GM18499 (cell line): Measurements from ENCODE around the gene POLD1.

Source experiments
- ATAC-seq: cut with Tn5 transposase; IDR thresholded peaks from one replicate; pipeline ENCODE4 v1.9.1; 2021; ENCODE audit warnings: moderate number of reproducible peaks; ENCODE audit not compliant: insufficient read depth, unreplicated experiment

The POLD1 gene

DNA sequence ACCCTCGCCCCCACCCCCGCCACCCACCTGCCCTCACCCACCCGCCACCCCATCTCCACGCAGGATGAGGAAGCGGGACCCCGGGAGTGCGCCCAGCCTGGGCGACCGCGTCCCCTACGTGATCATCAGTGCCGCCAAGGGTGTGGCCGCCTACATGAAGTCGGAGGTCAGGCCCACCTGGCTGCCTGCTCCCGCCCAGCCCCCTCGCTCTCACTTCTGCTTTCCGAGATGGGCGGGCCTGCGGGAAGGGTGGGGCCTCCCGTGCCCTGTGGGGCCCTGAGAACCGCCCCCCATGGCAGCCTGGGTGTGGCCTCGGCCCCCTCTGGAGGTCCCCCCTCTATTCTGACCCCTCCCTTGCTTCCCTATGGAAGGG, 31.5 kb downstream of the POLD1 start:
- ATAC-seq: no peak

GRCh38 chr19:50416034-50416977, 32.2 kb downstream of the POLD1 start:
- ATAC-seq: no peak

- ATAC-seq: no peak
Measured at GRCh38 chr19:50417111-50418081, 33.2 kb downstream of the POLD1 start.

DNA sequence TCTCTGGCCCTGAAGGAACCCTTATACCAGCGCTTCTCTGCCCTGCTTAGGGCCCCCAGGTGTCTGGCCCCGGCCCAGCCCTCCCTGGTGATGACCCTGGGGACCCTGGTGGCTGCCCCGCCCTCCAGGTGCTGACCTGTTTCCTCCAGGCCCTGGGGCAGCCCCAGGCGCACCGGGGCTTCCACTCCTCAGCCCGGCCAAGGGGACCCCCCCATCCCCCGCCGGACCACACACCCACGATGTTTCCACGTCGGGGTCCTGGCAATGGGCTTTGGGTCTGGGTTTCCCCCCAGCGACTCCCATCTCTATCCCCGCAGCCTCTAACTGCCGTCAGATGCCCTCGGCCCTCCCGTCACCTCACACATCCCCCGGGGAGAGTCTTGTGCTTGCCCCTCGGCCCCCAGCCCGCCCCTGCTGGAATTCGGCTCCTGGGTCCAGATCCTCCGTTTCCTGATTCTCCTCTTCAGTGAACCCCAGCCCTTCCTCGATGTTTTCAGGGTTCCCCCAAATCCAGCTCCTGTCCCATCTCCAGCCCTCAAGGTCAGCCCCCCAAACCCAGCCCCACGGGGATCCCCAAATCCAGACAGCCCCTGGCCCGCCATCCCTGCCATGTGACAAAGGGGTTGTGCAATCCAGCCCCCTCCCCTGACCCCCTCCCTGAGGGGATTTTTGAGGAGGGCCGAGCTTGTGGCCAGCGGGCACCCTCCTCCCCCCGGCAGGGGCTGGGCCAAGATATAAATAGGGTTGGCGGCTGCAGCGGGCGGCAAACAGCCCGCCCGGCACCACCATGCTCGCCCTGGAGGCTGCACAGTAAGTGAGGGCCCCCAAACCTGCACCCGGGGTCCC, 34.3 kb downstream of the POLD1 start, which contains the start of gene SPIB:
SPIB (plus strand) TSS at position 763 of the 846 bp plus-strand sequence; CDS start at position 788, 25 bp downstream.
- no peak for ATAC-seq

- no peak for ATAC-seq
Measured at GRCh38 chr19:50419022-50419579, 35.0 kb downstream of the POLD1 start.

- no peak for ATAC-seq
Measured at GRCh38 chr19:50419580-50420035, 35.5 kb downstream of the POLD1 start.

DNA sequence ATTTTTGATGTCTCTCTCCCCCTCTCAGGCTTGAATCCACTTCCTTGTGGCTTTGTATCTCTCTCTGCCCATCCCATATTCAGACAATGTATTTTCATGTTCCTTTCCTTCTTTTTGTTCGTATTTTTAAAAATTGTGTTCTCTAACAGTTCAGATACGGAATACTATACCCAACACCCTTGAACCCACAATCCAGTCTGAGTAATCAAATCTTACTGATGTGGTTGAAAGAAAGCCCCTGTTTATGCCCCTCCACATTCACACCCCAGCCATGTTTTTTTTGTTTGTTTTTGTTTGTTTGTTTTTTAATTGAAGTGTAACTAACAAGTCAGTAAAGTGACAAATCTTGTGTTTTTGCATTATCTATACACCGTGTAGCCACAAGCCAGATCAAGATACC, 36.0 kb downstream of the POLD1 start:
- no peak for ATAC-seq

DNA sequence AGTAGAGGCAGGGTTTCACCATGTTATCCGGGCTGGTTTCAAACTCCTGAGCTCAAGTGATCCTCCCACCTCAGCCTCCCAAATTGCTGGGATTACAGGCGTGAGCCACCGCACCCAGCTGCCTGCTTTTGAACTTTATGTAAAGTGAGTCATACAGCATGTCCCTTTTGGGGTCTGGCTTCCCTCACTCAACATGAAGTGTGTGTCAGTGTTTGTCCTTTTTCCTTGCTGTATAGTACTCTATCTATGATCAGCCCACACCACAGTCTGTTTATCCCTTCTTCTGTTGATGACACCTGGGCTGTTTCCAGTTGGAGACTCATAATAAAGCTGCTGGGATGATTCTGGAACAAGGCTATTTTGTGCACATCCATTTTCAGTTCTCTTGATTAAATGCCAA, 36.7 kb downstream of the POLD1 start:
- no peak for ATAC-seq

GRCh38 chr19:50422397-50423278, 38.5 kb downstream of the POLD1 start:
- ATAC-seq: no peak

- no peak for ATAC-seq
Measured at GRCh38 chr19:50423279-50424113, 39.3 kb downstream of the POLD1 start.

DNA sequence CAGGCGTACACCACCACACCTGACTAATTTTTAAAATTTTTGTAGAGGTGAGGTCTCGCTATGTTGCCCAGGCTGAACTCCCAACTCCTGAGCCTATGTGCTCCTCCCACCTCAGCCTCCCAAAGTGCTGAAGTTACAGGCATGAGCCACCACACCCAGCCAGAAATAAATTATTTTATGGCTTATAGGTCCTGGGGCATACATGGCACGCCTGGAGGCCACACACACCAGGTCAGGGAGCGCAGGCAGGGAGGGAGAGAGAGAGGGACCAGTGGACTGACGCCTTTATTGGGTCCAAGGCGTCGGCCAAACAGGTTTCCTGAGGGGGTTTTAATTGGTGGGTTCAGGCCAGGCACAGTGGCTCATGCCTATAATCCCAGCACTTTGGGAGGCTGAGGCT, 41.4 kb downstream of the POLD1 start:
- no peak for ATAC-seq

DNA sequence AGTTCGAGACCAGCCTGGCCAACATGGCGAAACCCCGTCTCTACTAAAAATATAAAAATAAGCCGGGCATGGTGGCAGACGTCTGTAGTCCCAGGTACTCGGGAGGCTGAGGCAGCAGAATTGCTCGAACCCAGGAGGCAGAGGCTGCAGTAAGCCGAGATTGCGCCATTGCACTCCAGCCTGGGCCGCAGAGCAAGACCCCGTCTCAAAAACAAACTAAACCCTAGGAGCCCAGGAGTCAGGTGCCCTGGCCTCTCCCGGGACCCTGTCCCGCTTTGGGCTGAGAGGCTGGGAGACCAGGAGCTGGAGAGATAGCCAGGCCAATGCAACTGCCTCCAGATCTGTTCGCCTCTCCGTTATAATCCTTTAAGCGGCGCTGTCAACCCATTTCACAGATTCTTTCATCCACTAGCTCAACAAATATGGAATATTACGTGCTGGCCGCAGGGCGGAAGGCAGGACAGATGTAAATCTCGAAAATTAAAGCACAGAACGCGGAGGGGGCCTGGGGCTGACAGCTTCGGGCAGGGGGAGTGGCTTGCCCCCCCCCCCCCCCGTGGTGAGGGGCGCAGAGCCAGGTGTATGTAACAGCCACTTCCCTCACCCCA, 43.3 kb downstream of the POLD1 start:
- no peak for ATAC-seq

DNA sequence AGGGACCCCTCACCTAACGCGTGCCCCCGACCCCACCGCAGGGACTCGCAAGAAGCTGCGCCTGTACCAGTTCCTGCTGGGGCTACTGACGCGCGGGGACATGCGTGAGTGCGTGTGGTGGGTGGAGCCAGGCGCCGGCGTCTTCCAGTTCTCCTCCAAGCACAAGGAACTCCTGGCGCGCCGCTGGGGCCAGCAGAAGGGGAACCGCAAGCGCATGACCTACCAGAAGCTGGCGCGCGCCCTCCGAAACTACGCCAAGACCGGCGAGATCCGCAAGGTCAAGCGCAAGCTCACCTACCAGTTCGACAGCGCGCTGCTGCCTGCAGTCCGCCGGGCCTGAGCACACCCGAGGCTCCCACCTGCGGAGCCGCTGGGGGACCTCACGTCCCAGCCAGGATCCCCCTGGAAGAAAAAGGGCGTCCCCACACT, 43.9 kb downstream of the POLD1 start:
- no peak for ATAC-seq

DNA sequence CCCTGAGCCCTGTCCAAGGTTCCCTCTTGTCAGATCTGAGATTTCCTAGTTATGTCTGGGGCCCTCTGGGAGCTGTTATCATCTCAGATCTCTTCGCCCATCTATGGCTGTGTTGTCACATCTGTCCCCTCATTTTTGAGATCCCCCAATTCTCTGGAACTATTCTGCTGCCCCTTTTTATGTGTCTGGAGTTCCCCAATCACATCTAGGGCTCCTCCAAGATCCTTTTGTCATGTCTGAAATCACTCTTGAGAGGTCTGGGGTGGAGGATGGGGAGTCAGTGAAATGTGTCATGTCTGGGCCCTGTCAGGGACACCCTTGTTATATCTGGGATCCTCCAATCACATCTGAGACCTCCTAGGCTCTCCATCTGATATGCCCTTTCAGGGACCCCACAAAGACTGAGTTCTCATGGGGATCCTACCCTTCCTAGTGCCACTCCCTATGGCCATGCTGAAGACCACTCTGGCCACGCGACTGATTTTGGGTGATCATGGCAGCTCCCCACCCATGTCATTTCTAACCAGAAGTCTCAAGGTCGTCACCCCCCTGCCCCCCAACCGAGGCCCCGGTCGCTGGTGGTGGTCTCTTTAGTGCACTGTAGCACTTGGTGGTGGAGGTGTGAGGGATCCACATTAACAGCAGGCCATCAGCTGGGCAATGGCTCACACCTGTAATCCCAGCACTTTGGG, 44.8 kb downstream of the POLD1 start:
- no peak for ATAC-seq

DNA sequence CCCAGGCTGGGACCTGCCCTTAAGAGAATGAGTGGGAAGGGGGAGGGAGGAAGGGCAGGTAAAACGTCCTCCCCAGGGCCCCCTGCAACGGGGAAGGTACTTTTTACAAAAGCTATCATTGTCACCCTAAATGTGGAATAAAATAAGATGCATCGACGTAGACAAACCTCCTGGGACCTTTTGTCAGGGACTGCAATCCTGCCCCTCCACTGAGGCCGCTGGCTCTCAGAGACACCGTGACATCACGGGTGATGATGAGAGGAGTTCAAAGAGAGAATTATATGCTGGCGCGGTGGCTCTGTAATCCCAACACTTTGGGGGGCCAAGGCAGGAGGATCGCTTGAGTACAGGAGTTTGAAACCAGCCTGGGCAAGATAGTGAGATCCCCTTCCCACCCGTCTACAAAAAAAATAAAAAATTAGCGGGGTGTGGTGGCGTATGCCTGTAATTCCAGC, 46.8 kb downstream of the POLD1 start:
- ATAC-seq: no peak

DNA sequence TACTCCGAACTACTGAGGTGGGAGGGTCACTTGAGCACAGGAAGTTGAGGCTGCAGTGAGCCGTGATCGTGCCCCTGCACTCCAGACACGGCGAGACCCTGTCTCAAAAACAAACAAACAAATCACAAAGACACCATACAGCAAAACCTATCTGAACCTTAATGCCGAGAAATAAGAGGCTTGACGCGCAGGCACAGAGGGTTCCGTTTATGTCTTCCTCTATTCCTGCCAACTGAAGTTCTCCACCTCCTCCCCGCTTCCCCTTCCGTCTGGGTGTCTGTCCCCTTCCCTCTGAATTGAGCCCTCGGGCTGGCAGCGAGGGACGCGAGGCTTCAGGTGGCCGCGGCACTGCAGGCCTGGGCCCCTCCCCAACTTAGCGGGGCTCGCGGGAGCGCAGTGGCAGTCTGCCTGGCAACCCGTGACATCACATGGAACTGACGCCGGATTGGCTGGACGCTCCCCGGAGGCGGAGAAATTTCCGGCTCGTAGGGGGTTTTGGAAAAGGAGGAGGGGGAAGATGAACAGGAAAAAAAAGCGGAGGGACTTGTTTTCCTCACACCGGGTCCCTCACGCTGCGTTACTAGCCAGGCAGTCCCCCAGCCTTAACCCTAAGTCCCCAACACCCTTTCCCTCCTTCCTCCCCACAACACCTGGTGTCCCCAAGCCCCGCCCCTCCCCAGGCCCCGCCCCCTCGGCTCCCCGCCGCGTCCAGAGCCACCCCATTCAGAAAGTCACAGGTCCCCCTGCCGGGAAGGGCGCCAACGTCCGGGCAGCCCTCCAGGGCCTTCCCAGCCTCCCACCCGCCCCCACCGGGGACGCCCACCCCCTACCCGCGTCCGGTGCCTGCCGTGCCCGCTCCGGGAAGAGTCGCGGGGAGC, 47.4 kb downstream of the POLD1 start:
- ATAC-seq: no peak
